GM12891 (cell line): ENCODE data around the gene MIPOL1.

Experiments
- PAX5 ChIP-seq: IDR thresholded peaks from 2 replicates; pipeline ENCODE4 v1.6.1; 2011; ENCODE audit warnings: low read length, moderate library complexity, mild to moderate bottlenecking; ENCODE audit not compliant: insufficient read depth, severe bottlenecking
- POLR2A ChIP-seq: IDR thresholded peaks from 2 replicates; pipeline ENCODE4 v1.6.1; 2011; ENCODE audit warnings: low read depth, low read length, control low read depth
- POLR2AphosphoS5 ChIP-seq: IDR thresholded peaks from 2 replicates; pipeline ENCODE4 v1.6.1; 2011; ENCODE audit warnings: low read depth, low read length, control low read depth
- POU2F2 ChIP-seq: IDR thresholded peaks from 2 replicates; pipeline ENCODE4 v1.6.1; 2011; ENCODE audit warnings: low read depth, mild to moderate bottlenecking, control low read depth, low read length, moderate library complexity
- SPI1 ChIP-seq: IDR thresholded peaks from 2 replicates; pipeline ENCODE4 v1.6.1; 2011; ENCODE audit warnings: low read depth, low read length, control low read depth
- TAF1 ChIP-seq: IDR thresholded peaks from 2 replicates; pipeline ENCODE4 v1.6.1; 2011; ENCODE audit warnings: low read depth, low read length, control low read depth

DNA sequence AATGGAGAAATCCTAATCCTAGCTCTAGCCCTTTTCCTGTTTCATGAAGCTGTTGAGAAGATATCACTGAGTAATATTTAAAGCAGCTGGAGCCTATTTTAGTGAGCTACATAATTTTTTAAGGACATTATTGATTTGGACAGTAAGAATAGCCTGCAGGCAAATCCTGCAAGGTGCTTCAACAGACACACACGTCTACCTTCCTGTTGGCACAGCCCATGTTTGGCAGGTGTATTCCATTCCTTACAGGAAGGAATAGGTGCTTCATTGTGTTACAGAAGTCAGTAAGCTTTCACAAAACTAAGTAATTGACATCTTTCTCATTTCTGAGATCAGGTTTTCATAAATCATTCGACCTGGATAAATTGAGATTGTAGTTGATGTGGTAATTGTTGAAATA, 346.7 kb downstream of the MIPOL1 start:
- TF ChIP-seq POLR2AphosphoS5 (no peak), POLR2A (no peak), SPI1 (no peak), TAF1 (no peak), PAX5 (no peak), POU2F2 (no peak)
